Activated T-helper 1 cell treated with Interleukin-2 at 50 U/mL for 16 hours (primary cell): ENCODE data around the gene ARHGDIA.

ENCODE experiments used
- DNase-seq: peaks from one replicate; pipeline ENCODE4 v3.0.0-alpha.2; 2020; ENCODE audit warnings: low read depth

The ARHGDIA gene

GRCh38 chr17:81863833-81864768, 7.0 kb downstream of the ARHGDIA start:
- no peak for DNase-seq

GRCh38 chr17:81863123-81863675, 7.9 kb downstream of the ARHGDIA start:
- no peak for DNase-seq

GRCh38 chr17:81860756-81861568, 10.2 kb downstream of the ARHGDIA start:
- DNase-seq, result peak; percentile 99

GRCh38 chr17:81859906-81860755, 11.0 kb downstream of the ARHGDIA start, which contains the start of gene P4HB:
Gene P4HB (minus strand): TSS chr17:81860535. CDS start chr17:81860471, 64 bp downstream.
- DNase-seq, result no peak

GRCh38 chr17:81858967-81859905, 11.9 kb downstream of the ARHGDIA start:
- DNase-seq, result no peak

- DNase-seq, result no peak
These were observed 12.8 kb downstream of the ARHGDIA start for GRCh38 chr17:81858170-81858966.

GRCh38 chr17:81854974-81855774, 16.0 kb downstream of the ARHGDIA start:
- DNase-seq, result no peak

GRCh38 chr17:81852237-81852636, 18.9 kb downstream of the ARHGDIA start:
- no peak for DNase-seq

- no peak for DNase-seq
These were observed 19.7 kb downstream of the ARHGDIA start for GRCh38 chr17:81851423-81851822.

- DNase-seq, result no peak
These were observed 21.7 kb downstream of the ARHGDIA start for GRCh38 chr17:81849457-81849856.

GRCh38 chr17:81846743-81847689, 24.1 kb downstream of the ARHGDIA start:
- no peak for DNase-seq

GRCh38 chr17:81845881-81846742, 25.0 kb downstream of the ARHGDIA start:
- DNase-seq, result no peak

- DNase-seq, result no peak
These were observed 25.8 kb downstream of the ARHGDIA start for GRCh38 chr17:81845361-81845760.

- no peak for DNase-seq
These were observed 26.2 kb downstream of the ARHGDIA start for GRCh38 chr17:81844887-81845286.

- DNase-seq, result no peak
These were observed 26.7 kb downstream of the ARHGDIA start for GRCh38 chr17:81844327-81844851.

- no peak for DNase-seq
These were observed 27.3 kb downstream of the ARHGDIA start for GRCh38 chr17:81843713-81844326.
